Esophagus muscularis mucosa (tissue), 4 donors: ENCODE measurements around the gene LRRC7.

ENCODE experiments used
- EP300 ChIP-seq: sonication (generic); formaldehyde crosslinking; IDR thresholded peaks from one replicate; pipeline ENCODE4 v1.6.1; 2017; ENCODE audit warnings: antibody characterized with exemption
- POLR2A ChIP-seq: fragments of 450-650 bp; IDR thresholded peaks from one replicate; pipeline ENCODE4 v1.6.1; 2017; ENCODE audit warnings: antibody characterized with exemption, moderate library complexity, mild to moderate bottlenecking, low read depth
- POLR2AphosphoS5 ChIP-seq, 2 donors: sonication (generic); formaldehyde crosslinking; IDR thresholded peaks; one replicate each; pipeline ENCODE4 v1.6.1; 2017; ENCODE audit warnings: antibody characterized with exemption in 2 of 2
- TF ChIP-seq, protein P1 (sequence below), 3 experiments: fragments of 200-600 bp in 2 of 3; fragments of 450-650 bp in 1 of 3; sonication (generic) in 2 of 3; IDR thresholded peaks; one replicate each; pipeline ENCODE4 v1.5.1; 2017 to 2019; ENCODE audit warnings: antibody characterized with exemption in 3 of 3, mild to moderate bottlenecking in 2 of 3, moderate library complexity in 1 of 3

DNA sequence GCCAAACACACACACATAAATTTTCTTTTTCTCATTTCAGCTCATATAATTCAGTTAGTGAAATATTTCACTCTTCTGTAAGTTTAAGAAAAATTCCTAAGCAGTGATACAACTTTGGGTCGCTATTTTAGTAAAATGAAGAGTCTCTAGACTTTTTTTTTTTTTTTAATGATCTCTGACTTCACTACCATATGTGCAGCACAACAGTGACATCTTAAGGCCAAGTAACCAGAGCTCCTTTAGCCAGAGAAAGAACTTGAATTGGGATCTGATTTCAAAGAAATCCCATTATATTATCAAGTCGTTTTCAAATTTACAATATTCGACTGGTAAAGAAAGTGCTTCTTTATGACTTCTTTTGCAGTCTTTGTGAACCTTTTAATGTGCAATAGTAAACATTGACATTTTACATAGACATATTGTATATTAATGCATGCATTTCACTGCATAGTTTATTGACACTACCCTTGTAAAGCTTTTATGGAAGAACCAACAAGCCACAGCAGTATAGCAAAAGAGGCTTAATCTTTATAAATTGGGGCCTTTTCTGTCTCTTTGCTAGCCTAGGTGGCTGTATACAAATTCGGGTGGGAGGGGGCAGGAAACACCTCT is 575.4 kb downstream of the LRRC7 start:
- TF ChIP-seq, protein P1, sequence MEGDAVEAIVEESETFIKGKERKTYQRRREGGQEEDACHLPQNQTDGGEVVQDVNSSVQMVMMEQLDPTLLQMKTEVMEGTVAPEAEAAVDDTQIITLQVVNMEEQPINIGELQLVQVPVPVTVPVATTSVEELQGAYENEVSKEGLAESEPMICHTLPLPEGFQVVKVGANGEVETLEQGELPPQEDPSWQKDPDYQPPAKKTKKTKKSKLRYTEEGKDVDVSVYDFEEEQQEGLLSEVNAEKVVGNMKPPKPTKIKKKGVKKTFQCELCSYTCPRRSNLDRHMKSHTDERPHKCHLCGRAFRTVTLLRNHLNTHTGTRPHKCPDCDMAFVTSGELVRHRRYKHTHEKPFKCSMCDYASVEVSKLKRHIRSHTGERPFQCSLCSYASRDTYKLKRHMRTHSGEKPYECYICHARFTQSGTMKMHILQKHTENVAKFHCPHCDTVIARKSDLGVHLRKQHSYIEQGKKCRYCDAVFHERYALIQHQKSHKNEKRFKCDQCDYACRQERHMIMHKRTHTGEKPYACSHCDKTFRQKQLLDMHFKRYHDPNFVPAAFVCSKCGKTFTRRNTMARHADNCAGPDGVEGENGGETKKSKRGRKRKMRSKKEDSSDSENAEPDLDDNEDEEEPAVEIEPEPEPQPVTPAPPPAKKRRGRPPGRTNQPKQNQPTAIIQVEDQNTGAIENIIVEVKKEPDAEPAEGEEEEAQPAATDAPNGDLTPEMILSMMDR (IDR thresholded peaks at IDR 0.05), result no peak
- TF ChIP-seq EP300 (no peak), POLR2AphosphoS5 (IDR thresholded peaks at IDR 0.05) (no peak), POLR2A (no peak)
